Brain microvascular endothelial cell (primary cell): ENCODE results near the gene BACH1.

Experiments
- DNase-seq: peaks from one replicate; pipeline ENCODE4 v3.0.0-alpha.2; 2020
- H3K27ac ChIP-seq: fragments of 250-450 bp; sonication (Bioruptor Pico); 2 replicates; pipeline ENCODE4 v1.5.1; 2020; ENCODE audit warnings: mild to moderate bottlenecking, moderate library complexity
- H3K27me3 ChIP-seq: fragments of 250-450 bp; sonication (Bioruptor Pico); replicated peaks from 2 replicates; pipeline ENCODE4 v1.5.1; 2020; ENCODE audit warnings: mild to moderate bottlenecking
- H3K36me3 ChIP-seq: fragments of 250-450 bp; sonication (Bioruptor Pico); replicated peaks from 2 replicates; pipeline ENCODE4 v1.5.1; 2020; ENCODE audit warnings: mild to moderate bottlenecking
- H3K4me3 ChIP-seq: 2 replicates; pipeline ENCODE4 v1.5.1; 2011; ENCODE audit warnings: low read depth, mild to moderate bottlenecking, control low read depth, low read length, moderate library complexity
- in situ Hi-C: cut with HindIII; loops from 2 replicates; pipeline ENCODE4 v1.10.0; 2017; ENCODE audit warnings: low sequenced_read_pairs, low pct_ligation_motif_present
- TF ChIP-seq, protein P1 (sequence below): IDR thresholded peaks from 2 replicates; pipeline ENCODE4 v1.5.1; 2011; ENCODE audit warnings: low read depth, mild to moderate bottlenecking, moderate library complexity, low read length, control low read depth, inconsistent platforms; ENCODE audit errors: missing control alignments

The BACH1 gene

GRCh38 chr21:29384683-29385359 is 86.1 kb downstream of the BACH1 start:
- Histone ChIP-seq H3K27me3 (no peaks in the 10 kb centered on the region), H3K4me3 (no peak overlapping the region), H3K27ac (no peak overlapping the region), H3K36me3 (no peaks in the 10 kb centered on the region)
- DNase-seq, result no peak
- TF ChIP-seq, protein P1, sequence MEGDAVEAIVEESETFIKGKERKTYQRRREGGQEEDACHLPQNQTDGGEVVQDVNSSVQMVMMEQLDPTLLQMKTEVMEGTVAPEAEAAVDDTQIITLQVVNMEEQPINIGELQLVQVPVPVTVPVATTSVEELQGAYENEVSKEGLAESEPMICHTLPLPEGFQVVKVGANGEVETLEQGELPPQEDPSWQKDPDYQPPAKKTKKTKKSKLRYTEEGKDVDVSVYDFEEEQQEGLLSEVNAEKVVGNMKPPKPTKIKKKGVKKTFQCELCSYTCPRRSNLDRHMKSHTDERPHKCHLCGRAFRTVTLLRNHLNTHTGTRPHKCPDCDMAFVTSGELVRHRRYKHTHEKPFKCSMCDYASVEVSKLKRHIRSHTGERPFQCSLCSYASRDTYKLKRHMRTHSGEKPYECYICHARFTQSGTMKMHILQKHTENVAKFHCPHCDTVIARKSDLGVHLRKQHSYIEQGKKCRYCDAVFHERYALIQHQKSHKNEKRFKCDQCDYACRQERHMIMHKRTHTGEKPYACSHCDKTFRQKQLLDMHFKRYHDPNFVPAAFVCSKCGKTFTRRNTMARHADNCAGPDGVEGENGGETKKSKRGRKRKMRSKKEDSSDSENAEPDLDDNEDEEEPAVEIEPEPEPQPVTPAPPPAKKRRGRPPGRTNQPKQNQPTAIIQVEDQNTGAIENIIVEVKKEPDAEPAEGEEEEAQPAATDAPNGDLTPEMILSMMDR, result no peak
- in situ Hi-C loops, result no loop called here

DNA sequence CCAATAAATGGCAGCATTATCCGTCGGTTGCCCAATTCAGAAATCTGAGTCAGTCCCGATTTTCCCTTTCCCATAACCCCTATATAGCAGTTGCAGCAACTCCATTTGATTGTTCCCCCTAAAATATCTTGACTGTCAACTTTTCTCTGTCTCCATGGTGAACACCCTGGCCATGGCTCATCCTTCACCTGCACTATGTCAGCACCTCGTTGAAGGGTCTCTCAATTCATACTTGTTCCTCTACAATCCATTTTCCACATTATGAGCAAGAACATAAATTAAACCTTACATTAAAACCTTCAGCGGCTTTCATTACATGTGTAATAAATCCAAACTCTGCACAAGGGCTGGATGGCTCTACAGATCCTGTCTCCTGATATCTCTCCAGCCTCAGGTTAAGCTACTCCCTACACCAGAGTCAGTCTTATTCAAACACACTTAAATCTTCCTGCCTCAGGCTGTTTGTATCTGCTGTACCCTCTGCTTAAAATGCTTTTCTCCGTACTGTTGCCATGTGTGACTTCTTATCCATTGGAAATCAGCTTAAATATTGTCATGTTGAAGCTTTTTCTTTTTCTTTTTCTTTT is 87.3 kb downstream of the BACH1 start:
- no peak overlapping the region for H3K4me3 ChIP-seq
- in situ Hi-C loops, result no loop called here
- H3K36me3 ChIP-seq, result no peaks in the 10 kb centered on the region
- no peak overlapping the region for H3K27ac ChIP-seq
- no peak for DNase-seq
- TF ChIP-seq, protein P1, result no peak
- no peaks in the 10 kb centered on the region for H3K27me3 ChIP-seq

DNA sequence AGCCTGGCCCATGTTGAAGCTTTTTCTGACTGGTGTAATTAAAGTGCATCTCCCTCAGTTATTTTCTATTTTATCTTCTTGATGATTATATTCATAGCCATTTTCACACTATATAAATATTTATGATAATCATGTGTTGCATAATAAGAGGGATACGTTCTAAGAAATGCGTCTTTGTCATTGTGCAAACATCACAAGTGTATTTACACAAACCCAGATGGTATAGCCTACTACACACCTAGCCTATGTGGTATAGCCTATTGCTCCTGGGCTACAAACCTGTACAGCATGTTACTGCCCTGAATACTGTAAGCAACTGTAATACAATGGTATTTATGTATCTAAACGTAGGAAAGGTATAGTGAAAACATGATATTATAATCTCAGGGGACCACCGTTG is 88.1 kb downstream of the BACH1 start:
- no peak overlapping the region for H3K27ac ChIP-seq
- TF ChIP-seq, protein P1, result no peak
- no peaks in the 10 kb centered on the region for H3K27me3 ChIP-seq
- no peak overlapping the region for H3K4me3 ChIP-seq
- H3K36me3 ChIP-seq, result no peaks in the 10 kb centered on the region
- in situ Hi-C loops, result no loop called here
- DNase-seq, result no peak

DNA sequence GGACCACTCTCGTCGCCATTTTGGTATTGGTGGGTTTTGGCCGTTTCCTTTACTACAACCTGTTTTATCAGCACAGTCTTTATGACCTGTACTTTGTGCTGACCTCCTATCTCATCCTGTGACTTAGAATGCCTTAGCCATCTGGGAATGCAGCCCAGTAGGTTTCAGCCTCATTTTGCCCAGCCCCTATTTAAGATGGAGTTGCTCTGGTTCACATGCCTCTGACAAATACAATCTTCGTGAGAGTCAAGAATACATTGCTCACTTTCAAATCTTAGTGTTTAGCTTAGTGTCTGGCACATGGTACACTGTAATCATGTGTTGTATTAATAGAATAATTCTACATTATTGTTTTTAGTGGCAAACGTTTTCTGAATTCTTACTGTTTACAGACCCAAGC is 88.9 kb downstream of the BACH1 start:
- TF ChIP-seq, protein P1, result no peak
- H3K27ac ChIP-seq, result no peak overlapping the region
- H3K27me3 ChIP-seq, result no peaks in the 10 kb centered on the region
- no peak overlapping the region for H3K4me3 ChIP-seq
- in situ Hi-C loops, result no loop called here
- no peak for DNase-seq
- no peaks in the 10 kb centered on the region for H3K36me3 ChIP-seq

DNA sequence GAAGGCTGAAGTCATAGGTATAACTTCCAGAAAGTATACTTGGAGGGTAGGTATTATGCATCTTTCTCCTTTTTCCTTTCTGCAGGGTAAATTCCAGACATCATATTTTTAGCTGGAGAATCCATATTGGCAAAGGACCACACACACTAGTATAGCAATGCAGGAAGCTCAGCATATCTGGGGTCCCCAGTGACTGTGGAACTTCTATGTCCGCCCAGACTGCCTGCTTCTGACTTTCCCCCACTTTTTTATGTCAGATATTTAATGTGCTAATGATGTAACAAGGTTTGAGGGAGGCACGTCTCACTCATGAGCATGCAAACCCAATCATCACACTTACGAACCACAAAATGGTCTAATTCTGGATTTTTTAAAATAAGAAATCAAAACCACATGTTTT is 90.4 kb downstream of the BACH1 start:
- Histone ChIP-seq H3K36me3 (no peaks in the 10 kb centered on the region), H3K27ac (no peak overlapping the region), H3K27me3 (no peaks in the 10 kb centered on the region), H3K4me3 (no peak overlapping the region)
- no peak for DNase-seq
- TF ChIP-seq, protein P1, result no peak
- in situ Hi-C loops, result no loop called here

DNA sequence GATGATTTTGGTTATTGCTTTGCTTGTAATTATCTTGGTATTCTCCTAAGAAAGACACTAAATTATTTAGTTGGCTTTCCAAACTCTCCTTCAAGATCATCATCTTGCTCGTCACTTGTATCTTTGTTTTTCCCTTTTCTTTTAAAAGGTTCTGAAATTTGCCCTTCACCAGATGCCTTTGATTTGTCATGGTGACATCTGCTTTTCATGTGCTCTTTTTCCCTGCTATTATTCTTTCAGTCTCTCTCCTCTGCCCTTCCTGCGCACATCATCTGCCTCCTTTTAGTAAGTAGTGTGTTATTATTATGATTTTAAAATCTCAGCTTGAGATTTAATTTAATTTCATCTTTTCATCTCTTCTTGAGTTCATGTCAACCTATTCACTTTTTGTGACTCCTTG is 92.1 kb downstream of the BACH1 start:
- Histone ChIP-seq H3K27ac (no peak overlapping the region), H3K27me3 (no peaks in the 10 kb centered on the region), H3K4me3 (no peak overlapping the region), H3K36me3 (no peaks in the 10 kb centered on the region)
- no peak for DNase-seq
- in situ Hi-C loops, result no loop called here
- TF ChIP-seq, protein P1, result no peak
